ENCODE results near the gene LRRC27.

GRCh38 chr10:132310701-132311337 lies 21.2 kb upstream of the LRRC27 start:
- TF ChIP-seq CTCF (IDR thresholded peaks at IDR 0.05) (no peak), POLR2AphosphoS5 (IDR thresholded peaks at IDR 0.05) (no peak)

Data from breast epithelium (tissue), 3 donors.